Cardiac septum (tissue), 1 donor: ENCODE results near the gene SLX4IP. TPM values are rescaled to one million over a fixed set of nuclear protein-coding genes. Genes with fewer than 3 reads are reported as not detected.
"Not testable (repeated sequence)": the region's sequence is repeated elsewhere in the genome, so short reads cannot be mapped to it uniquely, and the experiment has no call there.

Experiments used
- DNase-seq: peaks from one replicate; pipeline ENCODE4 v3.0.0-alpha.2; 2020; ENCODE audit warnings: low spot score
- intact Hi-C: fragments of 100-400 bp; cut with DNase I; formaldehyde crosslinking; loops from one replicate; pipeline ENCODE4 v1.14.0; 2022
- long read RNA-seq: library from polyadenylated mRNA; unstranded; transcript quantifications from one replicate; pipeline ENCODE4 v2.0.0, GENCODE V29; 2021
- total RNA-seq: library from RNA; stranded (reverse); fragmentation: NEBNext Ultra II Directional; extraction: Animal tissue kit (Norgen Biotek cat#: 25700); gene quantifications from one replicate; pipeline ENCODE4 v1.2.1, GENCODE V29; 2021
- donor health status: DM: no; HTN: no; CAD: no.

SLX4IP gene
- total RNA-seq: 2.3 TPM
- long read RNA-seq, full-length matches to known transcripts: 1 of 6 reads
- long read RNA-seq, partial matches to known transcripts: 1 of 6 reads
- long read RNA-seq, other reads (novel, unspliced or antisense): 4 of 6 reads

- peak; percentile 96 for DNase-seq
- intact Hi-C loops: loop anchor here (5.0 to 10.0 kb wide), 2 partner anchors 343 to 840 kb away; no protein-coding TSS in a partner anchor
Observed at GRCh38 chr20:10434832-10435812, at the start of gene SLX4IP. Gene SLX4IP (plus strand): TSS chr20:10435305. CDS start chr20:10458205, 22,900 bp downstream.

- intact Hi-C loops: no loop called here
- DNase-seq: no peak
Observed at GRCh38 chr20:10385850-10386544, 49.1 kb upstream of the SLX4IP start.

GRCh38 chr20:10387686-10388085 lies 47.4 kb upstream of the SLX4IP start:
- intact Hi-C loops: no loop called here
- no peak for DNase-seq

- no peak for DNase-seq
- intact Hi-C loops: no loop called here
Observed at GRCh38 chr20:10388597-10388996, 46.5 kb upstream of the SLX4IP start.

- intact Hi-C loops: no loop called here
- no peak for DNase-seq
Observed at GRCh38 chr20:10390709-10391108, 44.4 kb upstream of the SLX4IP start.

GRCh38 chr20:10394752-10395151 lies 40.4 kb upstream of the SLX4IP start:
- DNase-seq, intact Hi-C loops: not testable (repeated sequence)

GRCh38 chr20:10398834-10399369 lies 36.2 kb upstream of the SLX4IP start:
- no peak for DNase-seq
- intact Hi-C loops: no loop called here

GRCh38 chr20:10402938-10403608 lies 32.0 kb upstream of the SLX4IP start:
- intact Hi-C loops: no loop called here
- no peak for DNase-seq

- intact Hi-C loops: no loop called here
- DNase-seq: no peak
Observed at GRCh38 chr20:10404023-10404628, 31.0 kb upstream of the SLX4IP start.

- no peak for DNase-seq
- intact Hi-C loops: no loop called here
Observed at GRCh38 chr20:10404959-10405530, 30.1 kb upstream of the SLX4IP start.

GRCh38 chr20:10408108-10408813 lies 26.8 kb upstream of the SLX4IP start:
- no peak for DNase-seq
- intact Hi-C loops: no loop called here

GRCh38 chr20:10411673-10412072 lies 23.4 kb upstream of the SLX4IP start:
- DNase-seq: no peak

GRCh38 chr20:10412591-10413408 lies 22.3 kb upstream of the SLX4IP start:
- intact Hi-C loops: no loop called here

More at GRCh38 chr20:10411673-10412072, 23.4 kb upstream of the SLX4IP start:
- intact Hi-C loops: no loop called here

GRCh38 chr20:10415013-10415650 lies 20.0 kb upstream of the SLX4IP start:
- no peak for DNase-seq
- intact Hi-C loops: no loop called here

More at GRCh38 chr20:10412591-10413408, 22.3 kb upstream of the SLX4IP start:
- DNase-seq: no peak

GRCh38 chr20:10417218-10417617 lies 17.9 kb upstream of the SLX4IP start:
- DNase-seq, intact Hi-C loops: not testable (repeated sequence)

GRCh38 chr20:10419550-10420133 lies 15.5 kb upstream of the SLX4IP start:
- no peak for DNase-seq
- intact Hi-C loops: loop anchor here (10.0 kb wide), 2 partner anchors 65 to 805 kb away; no protein-coding TSS in a partner anchor
